HepG2 (cell line): Measurements from ENCODE around the gene CCDC126.

Experiments
- CREB1 ChIP-seq, 2 experiments: fragments of 450-650 bp in 1 of 2; IDR thresholded peaks; 2 replicates each; pipeline ENCODE4 v1.6.1; 2016 to 2017; ENCODE audit warnings: control low read depth in 1 of 2, mild to moderate bottlenecking in 1 of 2, missing compliant biosample characterization in 1 of 2, missing genetic modification characterization in 1 of 2
- MXI1 ChIP-seq: IDR thresholded peaks from 3 replicates; pipeline ENCODE4 v1.6.1; 2012; ENCODE audit warnings: low read depth, low read length, inconsistent platforms, borderline replicate concordance

- no peak for TF ChIP-seq CREB1 (IDR thresholded peaks at IDR 0.05)
- TF ChIP-seq CREB1 (CRISPR knock-in tag; IDR thresholded peaks at IDR 0.05): no peak
- TF ChIP-seq MXI1: no peak
Measured at GRCh38 chr7:23661385-23661784, 64.2 kb downstream of the CCDC126 start.
